NOMO-1 treated with DMSO at 0.1 percent for 48 hours (cell line): ENCODE data around the gene PROSER3.

ENCODE experiments used
- DNase-seq: peaks from one replicate; lab custom pipeline; 2025; ENCODE audit not compliant: unreplicated experiment; lab: John Stamatoyannopoulos, UW

The PROSER3 gene

GRCh38 chr19:35738021-35738886 lies 19.7 kb upstream of the PROSER3 start:
- no peak for DNase-seq

DNA sequence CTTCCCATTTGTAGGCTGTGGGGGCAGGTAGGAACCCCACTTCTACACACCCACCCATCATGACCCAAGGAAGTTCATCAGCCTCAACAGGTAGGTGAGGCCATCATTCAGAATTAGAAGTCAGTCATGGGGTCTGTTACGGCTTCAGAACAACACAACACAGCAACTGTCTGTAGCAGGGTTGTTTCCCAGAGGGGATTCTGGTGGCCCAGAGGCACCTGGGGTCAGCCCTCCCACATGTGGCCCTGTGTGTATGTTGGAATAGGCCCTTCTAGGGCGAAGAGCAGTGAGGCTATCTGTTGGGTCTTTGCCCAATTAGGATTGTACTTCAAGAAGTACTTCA lies 19.1 kb upstream of the PROSER3 start:
- DNase-seq = no peak

DNA sequence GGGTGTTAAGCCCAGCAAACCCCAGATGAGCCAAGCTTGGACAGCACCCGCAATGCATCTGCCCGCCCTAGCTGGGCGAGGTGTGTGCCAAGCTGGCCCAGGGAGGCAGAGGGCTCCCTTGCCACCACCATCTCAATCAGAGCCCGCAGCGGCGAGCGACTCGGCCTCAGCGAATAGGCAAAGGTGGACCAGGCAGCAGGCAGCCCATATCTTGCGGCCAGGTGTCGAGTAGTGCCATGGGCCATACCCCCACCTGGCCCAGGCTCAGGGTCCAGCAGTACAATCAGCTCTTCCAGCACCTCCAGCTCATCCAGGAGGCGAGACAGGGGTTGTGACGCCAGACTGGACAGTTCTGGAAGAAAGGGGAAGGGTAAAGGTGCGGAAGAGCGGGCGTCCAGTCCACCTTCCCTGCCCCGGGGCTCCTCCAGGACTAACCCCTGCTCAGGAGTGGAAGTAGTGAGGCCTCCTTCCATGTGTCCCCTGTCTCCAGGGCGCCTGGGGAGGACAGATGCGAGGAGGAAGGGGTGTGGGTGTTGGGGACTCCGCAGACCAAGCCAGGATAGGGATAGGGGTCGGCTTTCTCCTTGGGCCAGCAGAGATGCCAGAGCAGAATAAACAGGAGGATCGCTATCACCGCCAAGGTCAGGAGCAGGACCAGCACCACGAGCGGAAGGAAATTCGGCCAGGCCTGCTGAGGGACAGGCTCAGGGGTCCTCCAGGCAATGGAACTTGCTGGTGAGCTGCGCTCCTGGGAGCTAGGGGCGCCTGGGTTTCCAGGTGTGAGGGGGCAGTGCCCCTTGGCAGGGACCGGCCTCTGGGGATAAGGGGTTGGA lies 18.5 kb upstream of the PROSER3 start:
- DNase-seq = no peak

DNA sequence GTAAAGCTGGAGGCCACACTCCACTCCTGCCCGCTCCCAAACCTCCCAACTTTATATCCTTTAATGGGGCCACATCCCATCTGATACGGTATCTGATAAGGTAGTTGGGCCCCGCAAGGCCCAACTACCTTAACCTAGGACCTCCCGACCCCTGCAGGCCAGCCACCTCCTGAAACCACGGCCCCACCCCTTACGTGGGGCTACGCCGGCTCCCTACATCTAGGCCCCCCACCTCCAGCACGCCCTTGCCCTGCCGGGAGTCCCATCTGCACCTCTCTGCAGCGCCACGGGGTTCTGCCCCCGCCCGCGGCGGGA lies 17.9 kb upstream of the PROSER3 start:
- DNase-seq = no peak

- DNase-seq = peak; percentile 97
These were observed 17.4 kb upstream of the PROSER3 start for GRCh38 chr19:35740423-35741202.

GRCh38 chr19:35741203-35741515 lies 16.8 kb upstream of the PROSER3 start:
- no peak for DNase-seq

DNA sequence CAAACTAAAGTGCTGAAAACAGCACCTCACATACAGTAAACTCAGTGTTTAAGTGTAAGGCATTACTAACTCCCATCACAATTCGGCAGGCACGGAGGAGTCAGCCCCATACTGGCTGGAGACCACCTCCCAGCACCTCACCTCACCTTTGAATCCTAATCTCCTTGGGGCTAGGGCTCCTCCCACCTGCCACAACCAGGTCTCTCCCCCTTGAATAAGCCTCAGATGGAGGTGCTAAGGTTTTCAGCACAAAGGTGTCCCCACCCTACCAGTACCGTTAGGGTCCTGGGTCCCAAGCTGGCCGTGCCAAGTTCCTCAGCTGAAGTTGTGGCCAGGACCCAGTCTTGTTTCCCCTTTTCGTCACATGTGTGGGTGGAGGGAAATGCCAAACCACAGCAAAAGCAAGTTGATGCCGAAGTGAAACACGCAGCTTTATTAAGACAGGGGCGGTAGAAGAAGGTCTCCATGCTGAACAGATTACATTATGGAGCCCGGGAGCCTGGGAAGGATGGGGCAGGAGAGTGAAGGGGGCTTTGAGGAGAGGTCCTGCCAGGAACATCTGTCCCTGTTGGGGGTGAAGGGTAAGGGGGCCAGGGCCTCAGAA lies 15.8 kb upstream of the PROSER3 start, which contains the start of gene IGFLR1:
TSS of gene IGFLR1 (minus strand) at position 332 of the 604 bp plus-strand sequence. CDS start 1,272 bp downstream, outside the sequence.
- peak; percentile 62 for DNase-seq

DNA sequence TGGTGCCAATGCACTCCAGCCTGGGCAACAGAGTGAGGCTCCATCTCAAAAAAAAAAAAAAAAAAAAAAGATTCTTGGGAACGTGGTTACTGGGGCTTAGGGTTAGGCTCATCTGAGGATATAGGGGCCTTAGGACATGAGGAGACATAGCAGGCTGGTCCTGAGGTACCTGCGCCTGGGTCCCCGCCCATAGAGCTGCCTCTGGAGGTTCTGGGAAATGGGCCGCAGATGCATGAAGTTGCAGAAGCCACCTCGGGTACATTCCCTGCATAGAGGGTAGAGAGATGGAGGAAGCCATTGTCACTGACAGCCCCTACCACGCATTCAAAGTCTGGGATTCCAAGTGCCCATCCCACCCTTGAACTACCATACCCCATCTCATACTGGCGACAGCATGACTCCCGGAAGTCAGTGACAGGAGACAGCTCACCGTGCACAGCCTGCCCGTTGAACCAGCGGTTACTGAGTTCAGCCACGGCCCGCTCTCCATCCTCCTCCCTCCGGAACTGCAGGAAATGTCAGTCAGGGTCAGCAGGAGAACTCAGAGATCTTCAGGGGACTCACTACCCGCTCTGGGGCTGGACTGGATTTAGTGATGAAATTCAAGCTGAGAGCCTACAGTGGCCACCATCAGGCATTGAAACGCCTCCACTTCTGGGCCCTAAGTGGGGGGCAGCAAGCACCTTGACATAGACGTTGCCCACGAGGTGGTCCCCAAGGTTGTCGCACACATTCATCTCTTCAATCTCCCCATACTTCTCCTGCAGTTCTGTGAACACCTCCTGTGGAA lies 14.1 kb upstream of the PROSER3 start:
- no peak for DNase-seq

DNA sequence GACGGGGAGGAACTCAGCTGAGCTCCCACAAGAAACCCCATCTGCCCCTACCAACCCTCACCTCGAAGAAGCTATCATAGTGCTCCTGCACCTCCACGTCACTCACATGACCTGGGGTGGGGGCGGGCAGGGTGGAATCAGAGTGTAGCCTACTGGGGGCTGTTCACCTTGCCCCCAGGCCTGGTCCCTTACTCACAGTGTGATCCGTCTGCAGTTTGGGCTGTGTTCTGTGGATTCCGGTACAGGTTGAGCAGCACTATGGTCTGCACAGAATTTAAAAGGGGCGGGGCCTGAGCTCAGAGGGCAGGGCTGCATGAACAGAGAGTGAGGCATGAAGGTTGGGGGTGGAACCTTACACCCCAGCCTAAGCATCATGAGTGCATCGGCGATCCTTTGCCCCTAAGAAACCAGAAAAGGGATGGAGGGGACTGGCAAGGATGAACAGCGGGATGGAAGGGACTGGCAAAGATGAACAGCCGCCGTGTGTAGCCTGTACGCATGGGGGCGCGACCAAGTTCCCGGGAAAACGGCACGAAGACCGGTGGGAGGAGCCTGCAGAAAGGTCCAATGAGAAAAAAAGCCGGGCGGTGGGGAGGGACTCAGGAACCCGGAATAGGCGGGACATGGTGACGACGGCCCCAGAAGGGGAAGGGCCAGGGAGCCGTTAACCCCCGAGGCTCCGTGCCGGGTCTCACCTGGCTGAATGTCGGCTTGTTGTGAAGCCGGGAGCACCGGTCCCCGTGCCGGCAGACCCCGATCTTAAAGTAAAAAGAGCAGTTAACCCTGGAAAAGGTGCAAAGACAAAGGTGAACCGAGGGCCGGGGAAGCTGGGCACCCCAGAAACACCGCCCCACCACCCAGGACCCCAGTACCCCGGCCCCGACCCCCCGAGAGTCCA lies 13.3 kb upstream of the PROSER3 start:
- peak; percentile 90 for DNase-seq

- DNase-seq = peak; percentile 99
These were observed 12.5 kb upstream of the PROSER3 start, which contains the start of the genes PSENEN and U2AF1L4 for GRCh38 chr19:35745328-35746086. Gene PSENEN (plus strand): TSS chr19:35745651. CDS start chr19:35745931, 280 bp downstream. Gene U2AF1L4 (minus strand): TSS chr19:35745418. CDS start chr19:35745391, 27 bp downstream.

DNA sequence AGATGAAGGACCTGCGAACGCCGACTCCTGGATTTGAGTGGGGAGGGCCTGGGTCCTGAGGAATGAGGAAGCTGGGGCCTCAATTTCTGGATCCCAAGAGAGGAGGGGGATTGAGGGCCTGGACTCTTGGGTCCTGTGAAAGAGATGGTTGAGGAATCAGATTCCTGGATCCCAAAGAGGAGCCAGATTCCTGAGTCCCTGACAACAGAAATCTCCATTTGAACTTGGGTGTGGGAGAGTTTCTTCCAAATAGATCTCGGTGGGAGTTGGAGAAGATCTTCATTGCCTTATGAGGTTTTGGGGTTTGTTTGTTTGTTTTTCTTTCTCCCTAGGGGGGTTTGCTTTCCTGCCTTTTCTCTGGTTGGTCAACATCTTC lies 11.9 kb upstream of the PROSER3 start:
- no peak for DNase-seq

DNA sequence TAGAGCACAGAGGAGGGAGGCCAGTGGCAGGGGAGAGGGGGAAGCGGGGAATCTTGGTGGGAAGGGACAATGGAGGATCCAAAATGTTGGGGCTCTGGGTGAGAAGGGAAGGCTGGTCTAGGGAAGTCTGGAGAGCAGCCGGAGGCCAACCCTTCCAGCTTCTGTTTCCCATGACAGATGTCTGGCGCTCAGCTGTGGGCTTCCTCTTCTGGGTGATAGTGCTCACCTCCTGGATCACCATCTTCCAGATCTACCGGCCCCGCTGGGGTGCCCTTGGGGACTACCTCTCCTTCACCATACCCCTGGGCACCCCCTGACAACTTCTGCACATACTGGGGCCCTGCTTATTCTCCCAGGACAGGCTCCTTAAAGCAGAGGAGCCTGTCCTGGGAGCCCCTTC lies 11.4 kb upstream of the PROSER3 start:
- DNase-seq = no peak

DNA sequence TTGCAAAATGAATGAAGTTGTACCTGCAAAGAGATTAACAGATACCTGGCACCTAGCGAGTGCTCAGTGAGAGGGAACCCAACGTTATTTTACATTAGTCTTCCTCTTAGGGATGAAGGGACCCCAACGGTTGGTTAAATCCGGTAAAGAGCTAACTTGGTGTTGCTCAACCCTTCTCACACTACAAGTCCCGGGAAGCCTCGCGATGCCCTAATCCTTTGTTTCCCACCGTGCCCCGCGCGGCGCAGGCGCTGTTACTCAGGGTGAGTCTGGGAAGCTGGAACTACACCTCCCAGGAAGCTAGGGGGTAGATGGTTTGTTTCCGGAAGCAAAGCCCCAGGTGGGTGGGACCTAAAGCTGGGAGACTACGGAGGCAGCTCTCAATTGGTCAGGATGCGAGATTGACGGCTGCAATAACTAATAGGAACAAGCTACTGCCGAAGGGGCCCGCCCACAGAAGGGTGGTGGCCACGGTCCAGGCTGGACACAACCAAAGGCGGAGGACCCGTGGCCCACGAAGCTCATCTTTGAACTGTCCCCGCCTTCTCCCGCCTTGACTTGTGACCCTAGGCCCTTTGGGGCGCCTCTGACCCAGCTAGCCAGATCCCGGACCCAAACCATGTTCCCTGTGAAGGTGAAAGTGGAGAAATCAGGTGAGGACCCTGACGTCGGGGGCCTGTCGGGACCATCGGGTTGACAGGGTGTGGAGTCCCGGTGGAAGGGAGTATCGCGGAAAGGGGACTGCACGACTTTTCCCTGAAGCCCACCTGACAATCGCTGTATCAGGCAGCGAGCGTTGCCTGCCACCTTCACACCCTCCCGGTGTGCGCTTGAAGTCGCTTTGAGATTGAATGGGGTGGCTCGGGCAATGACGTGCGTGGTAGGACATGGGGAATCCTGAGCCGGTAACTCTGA lies 9.6 kb upstream of the PROSER3 start, which contains the start of gene LIN37:
TSS of gene LIN37 (plus strand) at position 471 of the 915 bp plus-strand sequence. CDS start at position 620, 149 bp downstream.
- peak; percentile 98 for DNase-seq

DNA sequence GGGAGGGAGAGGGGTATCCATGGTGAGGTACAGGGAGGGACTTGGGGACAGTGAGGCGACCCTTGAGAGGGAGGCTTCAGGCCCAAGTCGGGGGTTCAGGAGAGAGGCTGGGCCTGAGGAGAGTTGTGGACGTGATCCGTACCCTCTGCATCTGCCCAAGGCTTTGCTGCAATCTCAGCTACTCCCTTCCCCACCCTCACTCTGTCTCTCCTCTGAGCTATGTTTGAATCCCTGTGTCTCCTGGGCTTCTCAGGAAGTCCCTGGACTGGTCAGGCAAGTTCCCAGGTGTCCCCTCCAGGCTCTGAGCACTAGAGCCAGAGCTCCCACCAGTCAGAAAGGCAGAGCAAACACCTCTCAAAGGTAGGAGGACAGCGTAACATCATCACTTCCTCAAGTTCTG lies 7.8 kb upstream of the PROSER3 start:
- DNase-seq = no peak

DNA sequence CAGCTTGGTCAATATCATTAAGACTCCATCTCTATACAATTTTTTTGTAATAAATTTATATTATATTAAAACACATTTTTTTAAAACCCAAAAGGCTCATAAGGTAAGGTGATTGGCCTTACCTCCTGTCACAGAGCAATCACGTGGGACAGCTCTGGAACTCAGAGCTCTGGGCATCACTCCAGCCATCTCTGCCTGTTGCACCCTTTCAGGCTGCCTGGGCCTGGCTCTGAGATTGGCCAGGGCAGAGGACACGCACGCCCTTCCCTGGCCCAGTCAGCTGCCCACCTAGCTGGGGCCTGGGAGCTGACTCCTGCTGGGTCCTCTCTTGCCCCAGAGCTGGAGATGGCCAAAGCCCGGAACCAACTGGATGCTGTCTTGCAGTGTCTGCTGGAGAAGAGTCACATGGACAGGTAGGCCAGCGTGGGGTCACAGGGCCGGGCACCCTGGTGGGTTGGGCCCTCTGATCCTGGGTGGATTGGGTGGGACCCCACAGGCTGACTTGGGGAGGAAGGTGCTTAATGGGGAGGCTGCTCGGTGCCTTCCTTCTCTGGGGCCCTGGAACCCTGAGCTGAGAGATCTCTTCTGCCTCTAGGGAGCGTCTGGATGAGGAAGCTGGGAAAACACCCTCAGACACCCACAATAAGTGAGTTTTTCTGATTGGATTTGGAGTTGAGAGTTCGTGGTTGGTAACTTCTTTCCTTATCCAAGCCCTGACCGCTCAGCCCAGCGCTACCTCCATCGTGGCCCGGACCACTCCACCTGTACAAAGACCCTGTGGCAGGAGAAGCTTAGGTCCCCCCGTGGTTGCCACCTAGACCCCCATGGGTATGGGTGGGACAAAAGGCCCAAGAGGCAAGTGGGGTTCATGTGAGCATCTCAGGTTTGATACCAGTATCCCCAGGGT lies 5.9 kb upstream of the PROSER3 start:
- no peak for DNase-seq

- no peak for DNase-seq
These were observed 5.1 kb upstream of the PROSER3 start for GRCh38 chr19:35752746-35753350.
